HG03442 (cell line): Measurements from ENCODE around the gene TAL1.
"Not testable (repeated sequence)": the region's sequence is repeated elsewhere in the genome, so short reads cannot be mapped to it uniquely, and the experiment has no call there.

Source experiments
- ATAC-seq: cut with Tn5 transposase; IDR thresholded peaks from one replicate; pipeline ENCODE4 v1.9.1; 2021; ENCODE audit warnings: mild to moderate bottlenecking, moderate library complexity; ENCODE audit not compliant: unreplicated experiment

TAL1 gene

GRCh38 chr1:47213230-47213963, 18.6 kb downstream of the TAL1 start:
- ATAC-seq: no peak

DNA sequence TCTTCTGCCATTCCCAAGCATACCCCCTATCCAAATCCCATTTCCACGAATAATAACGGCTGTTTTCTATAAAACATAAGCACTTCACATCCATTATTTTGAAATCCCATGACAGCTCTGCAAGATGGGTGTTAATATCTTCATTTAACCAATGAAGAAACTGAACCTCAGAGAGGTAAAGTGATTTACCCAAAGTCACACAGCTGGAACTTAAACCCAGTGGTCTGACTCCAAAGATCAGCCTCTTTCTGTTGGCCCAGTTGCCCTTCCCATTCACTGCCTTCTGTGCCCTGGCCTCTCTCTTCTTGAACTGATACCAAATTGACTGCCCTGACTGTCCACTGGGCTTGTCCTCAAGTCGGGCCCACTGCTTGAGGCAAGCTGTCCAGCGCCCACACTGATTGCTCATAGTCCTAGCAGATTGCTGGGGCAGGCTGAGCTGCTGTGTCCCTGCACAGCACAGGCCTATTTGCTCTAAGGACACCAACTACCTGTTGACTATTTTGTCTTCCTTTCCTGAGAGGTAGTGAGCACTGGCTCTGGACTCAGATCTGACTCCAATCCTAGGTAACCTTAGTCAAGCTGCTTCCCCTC, 19.3 kb downstream of the TAL1 start:
- ATAC-seq: no peak

DNA sequence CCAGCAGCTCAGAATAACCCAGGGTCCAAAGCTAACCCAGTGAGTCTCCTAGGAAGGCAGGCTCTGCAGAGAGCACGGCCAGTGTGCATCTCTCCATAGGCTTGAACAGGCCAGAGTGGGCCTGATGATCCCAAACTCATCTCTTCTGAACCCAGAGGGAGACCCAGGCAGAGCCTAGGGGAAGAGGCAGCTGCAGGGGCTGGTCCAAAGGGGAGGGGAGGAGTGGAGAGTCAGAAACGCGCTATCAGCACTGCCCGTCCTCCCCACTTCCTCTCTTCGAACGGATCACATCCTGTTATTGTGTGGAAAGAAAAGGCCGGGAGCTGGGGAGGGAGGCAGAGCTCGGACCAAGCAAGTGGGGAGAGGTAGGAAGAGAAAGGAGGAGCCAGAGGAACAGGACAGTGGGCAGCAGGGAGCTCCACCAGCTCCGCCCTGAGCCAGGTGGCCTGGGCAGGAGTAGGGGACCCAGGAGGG, 20.2 kb downstream of the TAL1 start:
- no peak for ATAC-seq

GRCh38 chr1:47210666-47211065, 21.4 kb downstream of the TAL1 start:
- ATAC-seq: no peak

DNA sequence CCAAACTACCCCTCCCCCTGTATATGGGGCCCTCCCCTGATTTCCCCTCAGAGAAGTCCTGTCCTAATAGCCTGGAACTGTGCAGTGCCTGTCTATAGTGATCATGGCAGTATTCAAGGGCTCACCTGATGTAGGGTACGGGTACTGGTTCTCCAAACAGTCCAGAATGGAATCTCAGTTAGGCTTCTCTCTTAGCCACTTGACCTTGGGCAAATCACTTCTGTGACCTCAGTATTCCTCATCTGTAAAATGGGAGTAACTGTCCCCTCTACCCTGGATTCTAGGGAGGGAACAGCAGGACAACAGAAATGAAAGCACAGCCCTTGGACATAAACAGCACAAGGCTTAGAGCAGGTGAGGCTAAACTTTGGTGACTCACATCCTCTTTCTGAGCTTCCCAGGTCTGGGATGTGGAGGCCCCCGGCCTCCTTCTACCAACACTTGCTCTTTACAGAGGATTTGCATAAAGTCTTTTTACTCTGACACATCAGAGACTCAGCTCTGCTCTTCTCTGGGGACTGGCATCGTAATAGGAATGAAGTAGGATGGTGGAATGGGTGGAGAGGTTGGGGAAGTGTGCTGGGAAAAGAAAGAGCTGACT, 22.2 kb downstream of the TAL1 start:
- peak; percentile 80 for ATAC-seq

DNA sequence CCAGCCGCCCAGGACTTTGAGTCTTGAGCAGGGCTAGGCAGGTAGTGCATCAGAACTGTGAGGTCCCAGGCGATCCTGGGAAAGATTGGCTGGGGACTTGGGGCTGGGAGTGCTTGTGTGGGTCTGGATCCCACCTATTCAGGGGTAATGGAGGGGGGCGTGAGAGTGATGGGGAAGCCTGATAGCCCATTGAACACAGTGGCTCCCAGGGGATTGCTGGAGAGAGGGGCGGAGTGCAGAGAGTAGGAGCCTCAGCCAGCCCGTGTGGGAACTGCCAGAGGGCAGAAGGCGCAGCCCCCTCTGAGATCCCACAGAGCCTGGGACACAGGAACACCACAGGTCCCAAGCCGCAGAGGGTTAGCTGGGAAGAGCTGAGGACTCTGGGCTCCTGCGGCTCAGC, 22.9 kb downstream of the TAL1 start:
- ATAC-seq: no peak

GRCh38 chr1:47208374-47208850, 23.6 kb downstream of the TAL1 start:
- no peak for ATAC-seq

DNA sequence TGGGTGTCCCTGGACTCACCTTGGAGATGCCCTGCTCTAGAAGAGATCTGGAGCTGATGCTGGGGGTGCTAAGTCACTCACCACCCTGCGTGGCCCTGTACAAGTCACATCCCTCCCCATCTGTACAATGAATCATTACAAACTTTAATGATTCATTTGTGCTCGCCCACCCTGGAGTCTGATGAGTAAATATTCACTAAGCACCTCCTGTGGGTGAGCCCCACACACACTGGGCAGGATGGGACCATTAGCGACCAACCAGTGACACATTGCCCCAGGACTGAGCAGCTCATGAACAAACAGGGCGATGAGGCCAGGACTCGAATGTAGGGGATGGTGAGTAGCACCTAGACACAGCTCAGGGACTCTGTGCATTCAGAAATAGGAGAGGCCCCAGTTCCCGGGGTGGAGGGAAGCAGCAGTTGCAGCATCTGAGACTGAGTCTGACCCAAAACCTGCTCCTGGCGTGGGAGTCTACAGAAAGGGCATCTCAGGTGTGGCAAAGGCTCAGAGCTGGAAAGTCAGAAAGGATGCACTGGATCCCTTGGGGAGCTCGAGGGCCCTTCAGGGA, 24.1 kb downstream of the TAL1 start:
- no peak for ATAC-seq

DNA sequence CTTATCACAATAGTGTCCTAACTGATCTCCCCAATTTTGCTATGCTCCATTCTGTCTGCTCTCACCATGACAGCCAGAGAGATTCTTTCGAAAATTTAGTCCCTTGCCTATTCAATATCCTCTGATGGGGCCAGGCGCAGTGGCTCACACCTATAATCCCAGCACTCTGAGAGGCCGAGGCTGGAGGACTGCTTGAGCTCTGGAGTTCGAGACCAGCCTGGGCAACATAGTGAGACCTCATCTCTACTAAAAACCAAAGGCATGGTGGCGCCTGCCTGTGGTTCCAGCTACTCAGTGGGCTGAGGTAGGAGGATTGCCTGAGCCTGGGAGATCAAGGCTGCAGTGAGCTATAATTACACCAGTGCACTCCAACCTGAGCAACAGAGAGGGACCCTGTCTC, 26.1 kb downstream of the TAL1 start:
- no peak for ATAC-seq

- not testable (repeated sequence) for ATAC-seq
Measured at GRCh38 chr1:47203504-47203903, 28.5 kb downstream of the TAL1 start.

- no peak for ATAC-seq
Measured at GRCh38 chr1:47201179-47201578, 30.8 kb downstream of the TAL1 start.

GRCh38 chr1:47198214-47198613, 33.8 kb downstream of the TAL1 start:
- no peak for ATAC-seq

- ATAC-seq: no peak
Measured at GRCh38 chr1:47196622-47197021, 35.4 kb downstream of the TAL1 start.

DNA sequence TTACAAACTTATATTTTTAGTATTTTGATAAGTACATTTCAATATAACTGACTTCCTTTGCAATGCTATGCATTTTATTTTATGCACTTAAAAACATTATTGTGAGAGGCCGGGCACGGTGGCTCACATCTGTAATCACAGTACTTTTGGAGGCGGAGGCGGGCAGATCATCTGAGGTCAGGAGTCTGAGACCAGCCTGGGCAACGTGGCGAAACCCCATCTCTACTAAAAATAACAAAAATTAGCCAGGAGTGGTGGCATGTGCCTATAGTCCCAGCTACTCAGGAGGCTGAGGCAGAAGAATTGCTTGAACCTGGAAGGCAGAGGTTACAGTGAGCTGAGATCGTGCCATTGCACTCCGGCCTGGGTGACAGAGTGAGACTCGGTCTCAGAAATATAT, 36.0 kb downstream of the TAL1 start:
- not testable (repeated sequence) for ATAC-seq

GRCh38 chr1:47194311-47194710, 37.7 kb downstream of the TAL1 start:
- no peak for ATAC-seq

DNA sequence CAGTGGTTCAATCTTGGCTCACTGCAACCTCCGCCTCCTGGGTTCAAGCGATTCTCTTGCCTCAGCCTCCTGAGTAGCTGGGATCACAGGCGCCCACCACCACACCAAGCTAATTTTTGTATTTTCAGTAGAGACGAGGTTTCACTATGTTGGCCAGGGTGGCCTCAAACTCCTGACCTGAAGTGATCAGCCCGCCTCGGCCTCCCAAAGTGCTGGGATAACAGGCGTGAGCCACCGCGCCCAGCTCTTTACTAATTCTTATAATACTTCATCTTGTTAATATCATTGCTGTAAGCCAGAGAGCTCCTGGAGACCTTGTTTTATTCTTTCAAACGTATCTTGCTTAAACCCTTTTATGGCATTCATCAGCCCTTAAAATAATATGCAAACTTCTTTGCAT, 38.5 kb downstream of the TAL1 start:
- ATAC-seq: not testable (repeated sequence)

DNA sequence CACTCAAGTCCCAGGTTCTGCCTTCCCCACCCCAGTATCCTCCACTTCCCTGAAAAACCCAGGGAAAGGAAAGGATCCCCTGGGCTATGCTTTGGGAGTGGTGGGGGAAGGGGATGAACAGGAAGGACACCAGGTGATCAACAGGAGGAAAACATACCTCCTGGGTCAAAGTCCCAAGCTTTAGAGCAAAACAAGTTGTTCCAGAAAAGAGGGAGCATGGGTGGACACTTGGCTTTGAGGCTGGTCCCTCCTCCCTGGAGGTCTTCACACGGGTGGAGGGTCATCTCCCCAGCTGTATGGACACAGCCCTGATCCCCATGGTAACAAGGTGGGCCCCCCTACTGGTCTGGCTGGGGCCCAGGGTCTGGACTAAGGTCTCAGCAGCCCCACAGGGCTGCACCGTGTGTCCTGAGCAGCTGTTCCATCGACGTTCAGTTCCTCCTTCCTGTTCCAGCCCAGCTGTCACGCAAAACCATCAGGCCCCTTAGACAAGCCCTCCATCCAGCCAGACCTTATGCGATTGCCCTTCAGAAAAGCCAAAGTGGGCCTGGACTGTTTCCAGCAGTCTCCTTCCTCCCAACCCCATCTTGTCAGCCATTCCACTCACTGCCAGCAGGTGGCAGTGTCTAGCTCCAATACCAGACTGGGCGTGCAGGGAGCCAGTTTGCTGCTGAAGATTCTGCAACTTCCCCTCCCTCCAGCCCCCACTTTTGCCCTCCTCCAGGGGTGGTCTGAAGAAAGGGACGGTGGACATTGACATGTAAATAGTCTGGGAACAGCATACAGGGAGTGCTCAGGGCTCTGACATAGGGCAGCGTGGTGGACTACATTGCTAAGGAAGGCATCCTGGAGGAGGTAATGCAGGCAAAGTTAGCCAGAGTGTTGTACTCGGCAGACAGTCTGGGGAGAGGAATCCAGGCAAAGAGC, 39.3 kb downstream of the TAL1 start:
- ATAC-seq: peak; percentile 68

DNA sequence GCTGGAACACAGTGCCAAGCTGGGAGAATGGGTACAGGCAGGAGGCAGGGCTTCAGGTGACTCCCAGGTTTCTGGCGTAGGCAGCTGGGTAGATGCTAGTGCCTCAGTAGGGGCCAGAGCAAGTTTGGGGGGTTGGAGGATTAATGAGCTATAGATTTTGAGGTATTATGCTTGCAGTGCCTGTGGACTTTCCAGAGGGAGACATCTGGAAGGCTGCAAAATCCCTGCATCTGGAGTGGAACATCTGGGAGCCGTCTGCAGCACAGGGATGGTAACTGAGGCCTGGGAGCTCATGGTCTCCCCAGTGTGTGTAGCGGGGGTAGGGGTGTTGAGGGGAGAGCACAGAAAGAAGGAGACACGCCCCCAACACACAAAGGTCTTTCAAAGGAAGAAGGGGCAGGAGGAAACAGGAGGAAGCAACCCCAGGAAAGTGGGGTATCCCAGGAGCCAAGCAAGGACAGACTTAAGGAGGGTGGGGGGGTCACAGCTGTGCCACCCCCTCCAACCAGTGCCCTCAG, 40.0 kb downstream of the TAL1 start:
- no peak for ATAC-seq

DNA sequence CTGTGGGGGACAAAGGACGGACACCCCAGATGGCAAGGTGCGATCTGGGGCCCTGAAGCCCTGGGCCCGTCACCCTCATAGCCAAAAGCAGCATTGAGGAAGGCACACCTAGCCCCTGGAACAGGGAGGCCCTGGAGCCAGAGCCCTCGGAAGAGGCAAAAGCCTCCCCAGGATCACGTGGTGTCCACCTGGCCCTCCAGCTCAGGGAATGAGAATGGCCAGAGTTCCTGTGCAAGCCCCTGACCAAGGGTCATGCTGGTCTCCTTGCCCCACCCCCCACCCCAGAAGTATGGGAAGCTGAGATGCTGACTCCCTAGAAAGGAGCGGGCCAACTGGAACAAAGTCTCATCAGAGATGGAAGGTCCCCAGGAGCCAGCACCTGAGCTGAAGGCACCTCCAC, 41.2 kb downstream of the TAL1 start:
- ATAC-seq: no peak

DNA sequence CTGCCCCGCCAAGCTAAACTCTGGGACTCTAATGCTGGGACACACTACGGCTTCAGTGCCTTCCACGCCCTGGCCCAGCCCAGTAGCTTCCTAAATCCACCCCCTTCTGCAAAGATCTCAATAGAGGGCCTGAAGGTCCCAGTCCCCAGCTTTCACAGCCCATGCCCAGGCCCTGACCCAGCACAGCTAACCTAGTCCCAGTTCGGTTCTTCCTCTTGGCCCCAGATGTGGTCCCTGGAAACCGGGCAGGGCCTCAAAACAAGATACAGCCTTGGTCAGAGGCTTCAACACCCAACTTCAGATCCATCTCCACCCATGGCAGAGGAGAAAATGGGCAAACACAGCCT, 41.5 kb downstream of the TAL1 start:
- ATAC-seq: no peak
